GM21528 (cell line): ENCODE results near the gene TNNT3.

ENCODE experiments used
- ATAC-seq: cut with Tn5 transposase; IDR thresholded peaks from one replicate; pipeline ENCODE4 v1.9.1; 2021; ENCODE audit warnings: mild to moderate bottlenecking, moderate library complexity; ENCODE audit not compliant: unreplicated experiment, low FRiP score

TNNT3 gene

DNA sequence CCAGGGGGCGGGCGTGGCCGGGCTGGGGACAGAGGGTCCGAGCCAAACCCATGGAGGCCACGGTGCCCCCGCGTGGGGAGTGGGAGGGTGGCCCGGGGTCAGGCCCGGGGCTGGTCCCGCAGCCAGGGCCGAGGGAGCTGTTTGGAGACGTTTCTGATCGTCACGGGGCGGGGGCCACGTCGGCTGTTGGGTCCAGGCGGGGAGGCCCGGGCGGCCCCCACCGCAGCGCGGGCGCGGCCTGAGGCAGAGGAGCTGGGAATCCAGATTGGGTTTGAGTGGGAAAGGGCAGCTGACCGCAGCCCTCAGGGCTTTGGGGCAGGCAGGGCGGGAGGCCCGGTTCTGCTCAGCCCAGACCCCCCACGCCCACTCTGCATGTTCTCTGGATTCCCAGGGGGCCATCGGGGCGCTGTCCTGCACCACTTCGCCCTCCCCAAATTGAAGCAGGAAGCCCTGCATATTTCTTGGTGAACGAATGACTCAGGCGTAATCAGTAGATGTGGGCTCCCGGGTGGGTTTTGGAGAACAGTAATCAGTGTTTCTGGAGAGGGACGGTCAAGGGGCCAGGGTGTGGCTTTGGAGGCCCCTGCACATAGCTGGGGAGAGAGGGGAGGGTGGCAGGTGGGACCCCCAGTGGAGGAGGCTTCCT, 28.2 kb downstream of the TNNT3 start:
- ATAC-seq = no peak

DNA sequence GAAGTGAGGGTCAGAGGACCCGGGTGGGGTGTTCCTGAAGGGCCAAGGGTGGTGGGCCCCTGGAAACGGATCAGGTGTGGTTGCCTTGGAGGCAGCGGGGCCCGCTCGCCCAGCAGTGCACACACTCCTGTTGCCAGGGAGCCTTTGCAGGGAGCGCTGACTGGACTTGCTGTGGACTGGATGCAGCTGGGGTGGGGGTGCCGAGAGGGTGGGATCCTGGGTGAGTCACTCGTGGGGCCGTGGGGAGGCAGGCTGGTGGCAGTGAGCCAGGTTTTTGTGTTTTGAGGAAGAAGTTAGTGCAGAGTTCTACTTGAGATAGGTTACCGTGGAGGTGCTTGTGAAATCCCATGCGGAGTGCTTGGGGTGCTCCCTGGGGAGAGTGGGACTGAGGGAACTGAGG, 28.9 kb downstream of the TNNT3 start:
- no peak for ATAC-seq

DNA sequence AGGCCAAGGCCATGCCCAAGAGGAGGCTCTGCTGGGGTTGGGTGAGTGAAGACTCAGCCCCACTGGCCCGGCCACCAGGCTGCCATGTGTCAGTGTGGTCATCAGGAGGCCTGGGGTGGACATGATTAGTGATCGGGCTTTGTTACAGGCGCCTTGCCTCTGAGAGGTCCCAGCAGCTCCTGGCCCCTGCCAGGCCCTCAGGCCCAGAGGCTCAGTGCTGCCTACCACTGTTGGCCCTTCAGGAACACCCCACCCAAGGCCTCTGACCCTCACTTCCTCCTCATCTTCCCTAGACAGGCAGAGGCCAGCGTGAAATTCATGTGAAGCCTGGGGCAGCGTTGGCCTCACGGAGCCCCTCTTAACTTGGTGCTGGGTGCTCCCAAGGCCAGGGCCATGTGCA, 29.8 kb downstream of the TNNT3 start:
- ATAC-seq = no peak

GRCh38 chr11:1949922-1950321, 30.4 kb downstream of the TNNT3 start:
- no peak for ATAC-seq

- no peak for ATAC-seq
Observed at GRCh38 chr11:1952806-1953482, 33.4 kb downstream of the TNNT3 start.

GRCh38 chr11:1953489-1954266, 34.2 kb downstream of the TNNT3 start:
- no peak for ATAC-seq

GRCh38 chr11:1958367-1958766, 38.9 kb downstream of the TNNT3 start:
- no peak for ATAC-seq

DNA sequence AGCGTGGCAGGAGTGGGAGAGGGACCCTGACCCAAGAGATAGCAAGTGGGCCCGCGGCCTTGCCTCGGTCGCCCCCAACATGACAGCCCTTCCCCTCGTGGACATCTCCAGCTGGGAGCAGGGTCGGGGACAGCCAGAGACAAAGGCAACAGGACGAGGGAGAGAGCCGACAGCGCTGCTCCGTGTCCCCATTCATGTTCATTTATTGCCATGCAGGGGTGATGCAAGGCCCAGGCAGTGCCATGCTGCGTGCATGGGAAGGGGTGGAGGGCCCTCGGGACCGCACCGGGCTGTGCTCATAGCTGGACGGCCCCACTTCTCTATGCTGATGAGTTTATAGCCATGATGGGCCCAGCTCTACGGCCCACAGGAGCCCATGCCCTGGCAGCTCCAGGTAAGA, 40.3 kb downstream of the TNNT3 start:
- no peak for ATAC-seq

GRCh38 chr11:1963864-1964263, 44.4 kb downstream of the TNNT3 start:
- no peak for ATAC-seq

- ATAC-seq = no peak
Observed at GRCh38 chr11:1964348-1964747, 44.8 kb downstream of the TNNT3 start.

DNA sequence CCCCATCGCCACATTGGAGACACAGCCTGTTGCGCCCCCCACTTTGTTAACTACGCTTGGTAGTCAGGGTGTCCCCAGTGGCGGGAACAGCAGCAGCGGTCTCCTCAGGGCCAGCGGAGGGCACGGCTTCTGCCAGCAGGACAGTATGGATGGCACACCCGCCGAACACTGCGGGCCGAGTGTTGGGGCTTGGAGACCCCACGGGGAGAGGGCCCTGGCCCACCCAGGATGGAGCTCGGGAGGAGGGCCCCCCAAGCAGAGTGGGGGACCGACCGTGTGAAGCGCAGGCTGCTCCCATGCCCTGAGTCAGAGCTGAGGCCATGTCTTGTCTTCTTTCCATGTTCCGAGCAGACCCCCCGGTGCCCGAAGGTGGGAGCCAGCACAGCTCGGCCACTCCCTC, 45.5 kb downstream of the TNNT3 start:
- ATAC-seq = no peak

DNA sequence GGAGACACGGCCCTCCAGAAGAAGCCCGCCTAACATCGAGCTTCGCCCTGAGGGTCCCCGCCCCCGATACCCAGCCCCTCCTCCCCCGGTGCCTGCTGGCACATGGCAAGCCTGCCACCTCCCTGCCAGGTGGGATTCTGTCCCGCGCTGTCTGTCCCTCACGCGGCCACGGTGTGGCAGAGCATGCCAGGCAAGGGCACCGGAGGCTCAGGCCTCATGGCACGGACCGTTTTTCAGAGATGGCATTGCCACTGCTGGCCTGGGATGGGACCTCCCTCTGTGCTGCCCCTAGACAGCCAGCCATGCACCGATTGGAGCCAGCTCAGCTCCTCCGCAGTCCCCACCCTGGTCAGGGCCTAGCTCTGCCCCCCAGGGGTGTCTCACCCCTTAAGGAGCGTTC, 47.0 kb downstream of the TNNT3 start:
- ATAC-seq = no peak

- ATAC-seq = no peak
Observed at GRCh38 chr11:1967641-1968225, 48.2 kb downstream of the TNNT3 start.

- no peak for ATAC-seq
Observed at GRCh38 chr11:1968454-1969002, 49.0 kb downstream of the TNNT3 start.

- no peak for ATAC-seq
Observed at GRCh38 chr11:1969035-1969434, 49.5 kb downstream of the TNNT3 start.

DNA sequence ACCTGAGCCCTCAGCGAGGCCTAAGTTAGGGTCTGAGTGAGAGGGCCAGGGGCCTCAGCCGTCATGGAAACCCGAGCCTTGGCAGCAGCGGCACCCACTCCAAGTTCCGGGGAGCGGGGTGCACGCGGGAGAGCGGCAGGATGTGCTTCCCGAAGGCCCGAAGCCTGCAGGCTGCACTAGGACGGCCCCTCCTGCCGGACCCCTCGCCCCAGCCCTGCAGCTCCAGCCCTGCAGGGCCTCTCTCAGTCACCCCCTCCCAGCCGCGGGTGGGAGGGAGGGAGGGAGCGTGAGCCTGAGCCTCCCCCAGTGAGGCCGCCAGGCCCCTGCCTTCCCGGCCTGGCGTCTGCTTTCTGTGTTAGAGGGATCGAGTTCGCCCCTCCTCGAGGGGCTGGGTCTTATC, 50.3 kb downstream of the TNNT3 start:
- no peak for ATAC-seq

- ATAC-seq = no peak
Observed at GRCh38 chr11:1970956-1971355, 51.5 kb downstream of the TNNT3 start.

DNA sequence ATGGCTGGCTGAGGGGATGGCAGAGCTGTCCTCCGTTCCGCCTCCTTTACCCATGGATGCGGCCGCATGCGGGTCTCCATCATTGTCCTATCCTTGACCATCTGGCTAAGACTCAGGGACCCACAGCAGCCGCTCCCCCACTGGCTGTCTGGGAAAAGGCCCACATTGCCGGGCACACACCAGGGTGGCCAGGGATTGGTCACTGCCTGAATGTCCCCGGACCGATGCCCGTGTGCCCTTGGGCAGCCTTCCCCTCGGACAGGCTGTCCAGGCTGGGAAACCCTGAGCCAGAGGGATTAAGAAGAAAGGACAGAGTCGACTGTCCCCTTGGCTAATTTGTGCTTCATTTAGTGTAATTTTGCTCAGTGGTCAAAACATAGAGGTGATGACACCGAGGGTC, 55.7 kb downstream of the TNNT3 start:
- ATAC-seq = no peak

GRCh38 chr11:1978720-1979473, 59.4 kb downstream of the TNNT3 start:
- no peak for ATAC-seq

- no peak for ATAC-seq
Observed at GRCh38 chr11:1979607-1980006, 60.1 kb downstream of the TNNT3 start.
